GM13977 (cell line): Measurements from ENCODE around the gene HSCB.

Experiments used
- DNase-seq: peaks from one replicate; pipeline ENCODE4 v3.0.0; 2012; ENCODE audit warnings: low spot score
- CTCF ChIP-seq: IDR thresholded peaks from 2 replicates; pipeline ENCODE4 v1.5.1; 2012; ENCODE audit warnings: mild to moderate bottlenecking, control low read depth; ENCODE audit not compliant: insufficient read depth; ENCODE audit errors: extremely low read depth, missing control alignments
- in situ Hi-C: fragments of 300-500 bp; cut with MboI; formaldehyde crosslinking; loops from one replicate; pipeline ENCODE4 v1.12.0; 2022; ENCODE audit warnings: low sequenced_read_pairs, low pct_unique_long_range_greater_than_20kb, mixed read lengths, inconsistent platforms; ENCODE audit not compliant: unreplicated experiment

The HSCB gene

GRCh38 chr22:28795932-28796856 is 54.4 kb downstream of the HSCB start:
- DNase-seq, result peak; percentile 37
- in situ Hi-C loops, result no loop called here

GRCh38 chr22:28798810-28799605 is 57.2 kb downstream of the HSCB start:
- in situ Hi-C loops, result no loop called here
- peak; percentile 57 for DNase-seq
- no peak for TF ChIP-seq CTCF

More at GRCh38 chr22:28795932-28796856, 54.4 kb downstream of the HSCB start:
- no peak for TF ChIP-seq CTCF

GRCh38 chr22:28799606-28800307 is 57.9 kb downstream of the HSCB start:
- TF ChIP-seq CTCF, result no peak
- in situ Hi-C loops, result no loop called here
- DNase-seq, result no peak

- in situ Hi-C loops, result no loop called here
- DNase-seq, result peak; percentile 98
- TF ChIP-seq CTCF, result no peak
These were observed 58.6 kb downstream of the HSCB start, which contains the start of gene XBP1 for GRCh38 chr22:28800308-28801041. Gene XBP1 (minus strand): TSS chr22:28800569.

- in situ Hi-C loops, result no loop called here
- DNase-seq, result peak; percentile 39
- no peak for TF ChIP-seq CTCF
These were observed 60.2 kb downstream of the HSCB start for GRCh38 chr22:28801845-28802594.
